ENCODE results near the gene SMS.

DNA sequence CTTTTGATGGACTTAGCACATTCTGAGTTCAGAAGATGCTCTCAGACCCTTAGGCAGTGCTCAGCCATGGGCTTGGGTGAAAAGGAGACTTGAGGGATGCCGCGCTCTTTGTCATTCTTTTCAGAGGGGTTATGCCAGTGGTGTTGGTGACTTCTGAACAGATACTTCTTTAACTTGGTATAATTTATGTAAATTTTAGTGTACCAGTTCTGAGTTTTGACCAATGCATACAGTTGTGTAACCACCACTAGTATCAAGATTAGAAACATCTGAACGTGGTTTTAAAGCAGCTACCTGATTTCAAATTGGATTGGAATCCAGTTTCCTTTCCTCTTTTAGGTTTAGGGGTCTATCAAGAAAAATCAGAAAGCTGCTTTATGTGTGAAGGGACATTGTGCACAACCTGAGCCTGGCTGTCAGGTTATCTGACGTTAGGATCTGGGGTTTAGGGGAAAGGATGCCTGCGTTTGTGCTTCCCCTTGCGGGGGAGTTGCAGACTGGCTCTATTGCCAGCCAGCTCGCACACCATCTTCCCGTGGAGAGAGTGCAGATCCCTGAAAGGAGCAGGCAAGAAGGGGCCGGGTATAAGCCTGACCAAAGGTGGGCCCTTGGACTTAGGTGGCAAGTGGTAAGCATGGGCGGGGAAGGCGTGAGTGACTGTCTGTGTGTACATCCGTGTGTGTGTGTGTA lies 19.0 kb downstream of the SMS start:
- TF ChIP-seq POLR2AphosphoS5 (IDR thresholded peaks at IDR 0.05; ENCODE audit: low read depth) = no peak
- TF ChIP-seq, protein P1, sequence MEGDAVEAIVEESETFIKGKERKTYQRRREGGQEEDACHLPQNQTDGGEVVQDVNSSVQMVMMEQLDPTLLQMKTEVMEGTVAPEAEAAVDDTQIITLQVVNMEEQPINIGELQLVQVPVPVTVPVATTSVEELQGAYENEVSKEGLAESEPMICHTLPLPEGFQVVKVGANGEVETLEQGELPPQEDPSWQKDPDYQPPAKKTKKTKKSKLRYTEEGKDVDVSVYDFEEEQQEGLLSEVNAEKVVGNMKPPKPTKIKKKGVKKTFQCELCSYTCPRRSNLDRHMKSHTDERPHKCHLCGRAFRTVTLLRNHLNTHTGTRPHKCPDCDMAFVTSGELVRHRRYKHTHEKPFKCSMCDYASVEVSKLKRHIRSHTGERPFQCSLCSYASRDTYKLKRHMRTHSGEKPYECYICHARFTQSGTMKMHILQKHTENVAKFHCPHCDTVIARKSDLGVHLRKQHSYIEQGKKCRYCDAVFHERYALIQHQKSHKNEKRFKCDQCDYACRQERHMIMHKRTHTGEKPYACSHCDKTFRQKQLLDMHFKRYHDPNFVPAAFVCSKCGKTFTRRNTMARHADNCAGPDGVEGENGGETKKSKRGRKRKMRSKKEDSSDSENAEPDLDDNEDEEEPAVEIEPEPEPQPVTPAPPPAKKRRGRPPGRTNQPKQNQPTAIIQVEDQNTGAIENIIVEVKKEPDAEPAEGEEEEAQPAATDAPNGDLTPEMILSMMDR (IDR thresholded peaks at IDR 0.05; ENCODE audit: insufficient read depth, low read length) = no peak
- TF ChIP-seq, protein P2, sequence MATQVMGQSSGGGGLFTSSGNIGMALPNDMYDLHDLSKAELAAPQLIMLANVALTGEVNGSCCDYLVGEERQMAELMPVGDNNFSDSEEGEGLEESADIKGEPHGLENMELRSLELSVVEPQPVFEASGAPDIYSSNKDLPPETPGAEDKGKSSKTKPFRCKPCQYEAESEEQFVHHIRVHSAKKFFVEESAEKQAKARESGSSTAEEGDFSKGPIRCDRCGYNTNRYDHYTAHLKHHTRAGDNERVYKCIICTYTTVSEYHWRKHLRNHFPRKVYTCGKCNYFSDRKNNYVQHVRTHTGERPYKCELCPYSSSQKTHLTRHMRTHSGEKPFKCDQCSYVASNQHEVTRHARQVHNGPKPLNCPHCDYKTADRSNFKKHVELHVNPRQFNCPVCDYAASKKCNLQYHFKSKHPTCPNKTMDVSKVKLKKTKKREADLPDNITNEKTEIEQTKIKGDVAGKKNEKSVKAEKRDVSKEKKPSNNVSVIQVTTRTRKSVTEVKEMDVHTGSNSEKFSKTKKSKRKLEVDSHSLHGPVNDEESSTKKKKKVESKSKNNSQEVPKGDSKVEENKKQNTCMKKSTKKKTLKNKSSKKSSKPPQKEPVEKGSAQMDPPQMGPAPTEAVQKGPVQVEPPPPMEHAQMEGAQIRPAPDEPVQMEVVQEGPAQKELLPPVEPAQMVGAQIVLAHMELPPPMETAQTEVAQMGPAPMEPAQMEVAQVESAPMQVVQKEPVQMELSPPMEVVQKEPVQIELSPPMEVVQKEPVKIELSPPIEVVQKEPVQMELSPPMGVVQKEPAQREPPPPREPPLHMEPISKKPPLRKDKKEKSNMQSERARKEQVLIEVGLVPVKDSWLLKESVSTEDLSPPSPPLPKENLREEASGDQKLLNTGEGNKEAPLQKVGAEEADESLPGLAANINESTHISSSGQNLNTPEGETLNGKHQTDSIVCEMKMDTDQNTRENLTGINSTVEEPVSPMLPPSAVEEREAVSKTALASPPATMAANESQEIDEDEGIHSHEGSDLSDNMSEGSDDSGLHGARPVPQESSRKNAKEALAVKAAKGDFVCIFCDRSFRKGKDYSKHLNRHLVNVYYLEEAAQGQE (IDR thresholded peaks at IDR 0.05; ENCODE audit: insufficient replicate concordance, low read depth) = no peak
- TF ChIP-seq SPI1 (IDR thresholded peaks at IDR 0.05; ENCODE audit: borderline replicate concordance, low read depth) = no peak
- no peak for TF ChIP-seq GABPA (IDR thresholded peaks at IDR 0.05; ENCODE audit: low read depth)
